ENCODE results near the gene CKS2.
"Not testable (repeated sequence)": the region's sequence is repeated elsewhere in the genome, so short reads cannot be mapped to it uniquely, and the experiment has no call there.

The CKS2 gene

DNA sequence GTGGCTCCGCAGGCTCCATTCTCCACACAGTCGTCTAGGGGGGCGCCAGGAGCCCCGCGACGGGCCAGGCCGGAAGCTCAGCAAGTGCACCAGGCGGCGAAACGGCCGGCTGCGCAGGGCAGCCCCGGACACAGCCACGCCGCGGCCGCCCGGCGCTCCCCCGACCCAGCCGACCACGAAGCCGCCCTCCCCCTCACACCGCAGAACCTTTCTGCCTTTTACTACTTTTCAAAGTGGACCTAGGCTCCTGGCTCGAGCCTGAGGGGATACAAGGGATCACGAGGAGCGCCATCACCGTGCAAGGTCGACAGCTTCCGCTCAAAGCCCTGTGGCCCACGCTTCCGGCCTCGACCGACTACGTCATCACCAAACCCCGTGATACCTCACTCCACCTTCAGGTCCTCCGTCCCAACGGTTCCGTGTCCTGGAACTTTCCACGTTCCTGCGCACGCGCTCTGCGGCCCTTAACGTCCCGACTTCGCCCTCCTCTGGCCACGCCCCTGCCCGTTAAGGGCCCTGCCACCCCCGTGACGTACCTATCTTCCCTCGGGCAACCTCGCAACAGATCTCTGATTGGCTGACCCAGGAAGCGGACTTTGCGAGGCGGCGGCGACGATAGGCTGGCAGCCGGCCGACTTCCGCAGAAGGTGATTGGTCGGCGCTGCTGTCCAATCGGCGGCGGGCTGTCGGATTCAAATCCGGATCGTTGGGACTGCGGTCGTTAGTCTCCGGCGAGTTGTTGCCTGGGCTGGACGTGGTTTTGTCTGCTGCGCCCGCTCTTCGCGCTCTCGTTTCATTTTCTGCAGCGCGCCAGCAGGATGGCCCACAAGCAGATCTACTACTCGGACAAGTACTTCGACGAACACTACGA lies at the start of gene CKS2:
Gene CKS2, plus strand, starts transcription at position 721 of the 871 bp plus-strand sequence. Its CDS starts 98 bp downstream, at position 819.
- DNase-seq: peak; percentile 100

DNA sequence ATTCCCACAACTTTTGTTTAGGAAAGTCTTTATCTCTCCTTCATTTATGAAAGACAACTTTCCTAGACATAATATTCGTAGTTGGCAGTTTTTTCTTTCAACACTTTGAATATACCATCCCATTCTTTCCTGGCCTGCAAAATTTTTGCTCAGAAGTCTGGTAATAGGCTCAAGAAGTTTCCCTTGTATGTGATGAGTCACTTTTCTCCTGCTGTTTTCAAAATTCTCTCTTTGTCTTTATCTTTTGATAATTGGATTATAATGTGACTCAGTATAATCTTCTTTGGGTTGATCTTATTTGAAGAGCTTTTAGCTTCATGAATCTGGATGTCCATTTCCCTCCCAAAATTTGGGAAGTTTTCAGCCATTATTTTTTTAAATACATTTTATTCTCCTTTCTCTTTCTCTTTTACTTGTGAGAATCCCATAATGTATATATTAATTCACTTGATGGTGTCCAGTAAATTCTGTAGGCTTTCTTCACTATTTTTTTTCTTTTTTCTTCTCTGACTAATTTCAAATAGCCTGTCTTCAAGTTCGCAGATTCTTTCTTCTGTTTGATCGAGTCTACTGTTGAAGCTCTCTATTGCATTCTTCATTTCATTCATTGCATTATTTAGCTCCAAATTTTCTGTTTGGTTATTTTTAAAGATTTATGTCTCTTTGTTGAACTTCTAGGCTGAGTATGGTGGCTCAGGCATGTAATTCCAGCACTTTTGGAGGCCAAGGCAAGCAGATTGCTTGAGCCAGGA lies 37.3 kb upstream of the CKS2 start:
- DNase-seq: no peak

DNA sequence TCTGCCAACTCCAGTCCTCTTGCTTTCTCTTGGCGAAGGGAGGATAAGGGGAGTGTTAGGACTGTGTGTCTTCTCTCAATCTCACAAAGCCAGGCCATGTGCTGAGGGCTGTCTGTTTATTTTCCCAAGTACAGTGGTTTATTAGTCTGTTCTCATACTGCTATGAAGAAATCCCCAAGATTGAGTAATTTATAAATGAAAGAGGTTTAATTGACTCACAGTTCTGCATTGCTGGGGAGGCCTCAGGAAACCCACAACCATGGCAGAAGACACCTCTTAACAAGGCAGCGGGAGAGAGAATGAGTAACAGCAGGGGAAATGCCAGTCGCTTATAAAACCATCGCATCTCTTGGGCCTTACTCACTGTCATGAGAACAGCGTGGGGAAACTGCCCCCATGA lies 36.2 kb upstream of the CKS2 start:
- DNase-seq: no peak

DNA sequence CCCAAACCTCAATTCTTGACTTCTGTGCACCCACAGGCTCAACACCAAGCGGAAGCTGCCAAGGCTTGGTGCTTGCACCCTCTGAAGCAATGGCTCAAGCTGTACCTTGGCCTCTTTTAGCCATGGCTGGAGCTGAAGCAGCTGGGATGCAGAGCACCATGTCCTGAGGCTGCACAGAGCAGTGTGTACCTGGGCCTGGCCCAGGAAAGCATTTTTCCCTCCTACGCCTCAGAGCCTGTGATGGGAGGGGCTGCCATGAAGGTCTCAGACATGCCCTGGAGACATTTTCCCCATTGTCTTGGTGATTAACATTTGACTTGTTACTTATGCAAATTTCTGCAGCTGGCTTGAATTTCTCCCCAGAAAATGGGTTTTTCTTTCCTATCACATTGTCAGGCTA lies 35.0 kb upstream of the CKS2 start:
- DNase-seq: not testable (repeated sequence)

DNA sequence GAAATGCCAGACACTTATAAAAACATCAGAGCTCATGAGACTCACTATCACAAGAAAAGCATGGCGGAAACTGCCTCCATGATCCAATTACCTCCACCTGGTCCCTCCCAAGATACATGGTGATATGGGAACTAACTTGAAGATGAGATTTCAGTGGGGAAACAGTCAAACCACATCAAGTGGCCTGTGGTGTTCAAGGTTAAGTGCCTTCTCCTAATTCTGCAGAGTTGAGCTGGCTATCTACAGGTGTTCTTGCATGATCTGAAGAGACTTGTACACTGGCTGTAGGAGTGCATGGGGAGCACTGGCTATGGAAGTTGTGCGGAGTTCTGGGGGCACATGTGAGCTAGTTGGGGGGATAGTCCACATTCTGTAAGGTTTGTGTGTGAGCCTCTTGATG lies 34.0 kb upstream of the CKS2 start:
- DNase-seq: no peak

DNA sequence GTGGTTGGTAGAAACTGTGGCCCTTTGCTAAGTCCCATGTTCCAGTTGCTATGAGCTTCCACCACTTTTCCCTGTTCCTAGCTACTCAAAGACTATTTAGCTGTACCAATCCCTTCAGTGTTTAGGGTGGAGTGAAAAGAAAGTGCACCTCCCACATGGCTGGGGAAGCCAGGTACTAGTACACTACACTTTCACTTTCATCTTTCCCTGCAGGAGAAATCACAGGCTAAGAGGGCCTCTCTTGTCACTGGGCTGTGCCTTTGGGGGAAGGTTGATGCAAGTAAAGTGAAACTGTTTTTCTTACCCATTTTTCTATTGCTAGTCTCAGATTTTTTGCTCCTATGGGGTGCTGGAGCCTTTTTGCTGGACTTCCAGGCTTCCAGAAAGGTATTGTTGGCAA lies 33.5 kb upstream of the CKS2 start:
- DNase-seq: no peak

DNA sequence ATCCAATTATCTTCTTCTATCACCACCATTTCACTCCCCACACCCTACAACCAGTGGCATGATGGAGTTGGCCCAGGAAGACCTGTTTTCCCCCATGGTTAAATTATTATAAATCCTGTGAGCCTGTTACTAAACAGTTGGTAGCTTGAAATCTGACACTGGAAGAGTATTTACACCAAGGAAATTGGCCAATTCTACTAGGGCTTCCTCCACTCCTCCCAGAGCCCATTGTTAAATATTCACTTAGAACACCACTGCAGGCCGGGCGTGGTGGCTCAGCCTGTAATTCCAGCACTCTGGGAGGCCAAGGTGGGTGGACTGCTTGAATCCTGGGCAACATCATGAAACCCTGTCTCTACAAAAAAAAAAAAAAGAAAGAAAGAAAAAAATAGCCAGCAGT lies 32.4 kb upstream of the CKS2 start:
- DNase-seq: no peak

DNA sequence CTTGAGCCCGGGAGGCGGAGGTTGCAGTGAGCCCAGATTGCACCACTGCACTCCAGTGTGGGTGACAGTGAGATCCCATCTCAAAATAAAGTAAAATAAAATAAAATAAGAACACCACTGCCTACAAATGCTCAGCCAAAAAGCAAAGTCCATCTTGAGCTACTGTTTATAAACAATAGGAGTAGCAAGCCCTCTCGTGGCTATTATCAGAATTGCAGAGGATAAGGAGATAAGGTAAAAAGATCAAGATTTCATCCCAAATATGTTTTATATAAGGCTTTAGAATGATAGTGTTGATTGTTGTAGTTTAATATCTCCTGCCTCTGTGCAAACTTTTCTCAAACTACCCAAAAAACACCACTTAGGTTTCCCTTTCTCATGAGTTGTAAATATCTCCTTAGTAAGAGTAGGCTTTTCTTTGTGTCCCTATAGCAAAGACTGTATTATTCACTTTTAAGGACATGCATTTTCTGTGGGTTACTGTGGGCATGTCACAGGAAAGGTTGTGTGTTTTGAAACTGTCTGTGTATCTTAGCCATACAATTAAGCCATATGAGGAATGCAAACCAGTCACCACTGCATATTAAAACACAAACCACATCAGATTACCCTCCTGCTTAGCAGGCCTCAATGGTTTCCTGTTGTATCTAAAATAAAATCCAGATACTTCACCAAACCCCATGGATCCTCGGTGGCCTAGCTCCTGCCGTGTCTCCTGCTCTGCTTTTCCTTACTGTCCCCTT lies 31.8 kb upstream of the CKS2 start:
- DNase-seq: peak; percentile 22

DNA sequence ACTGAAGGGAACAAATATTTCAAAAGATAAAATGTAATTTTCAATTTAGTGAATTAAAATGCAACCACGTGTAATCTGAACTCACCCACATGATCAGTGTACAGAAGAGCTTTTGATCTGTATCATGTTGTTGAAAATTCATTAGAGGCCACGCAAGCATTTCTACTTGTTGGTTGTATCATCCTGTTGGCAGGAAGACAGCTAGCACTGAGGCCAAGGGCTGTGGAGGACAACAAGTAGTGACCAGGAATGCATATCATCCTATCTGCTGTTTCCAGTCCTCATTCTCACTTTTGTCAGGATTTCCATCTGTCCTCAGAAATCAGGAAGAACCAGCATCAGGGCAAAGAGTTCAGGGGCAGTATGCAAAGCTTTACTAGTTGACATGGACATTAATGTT lies 29.9 kb upstream of the CKS2 start:
- DNase-seq: no peak

DNA sequence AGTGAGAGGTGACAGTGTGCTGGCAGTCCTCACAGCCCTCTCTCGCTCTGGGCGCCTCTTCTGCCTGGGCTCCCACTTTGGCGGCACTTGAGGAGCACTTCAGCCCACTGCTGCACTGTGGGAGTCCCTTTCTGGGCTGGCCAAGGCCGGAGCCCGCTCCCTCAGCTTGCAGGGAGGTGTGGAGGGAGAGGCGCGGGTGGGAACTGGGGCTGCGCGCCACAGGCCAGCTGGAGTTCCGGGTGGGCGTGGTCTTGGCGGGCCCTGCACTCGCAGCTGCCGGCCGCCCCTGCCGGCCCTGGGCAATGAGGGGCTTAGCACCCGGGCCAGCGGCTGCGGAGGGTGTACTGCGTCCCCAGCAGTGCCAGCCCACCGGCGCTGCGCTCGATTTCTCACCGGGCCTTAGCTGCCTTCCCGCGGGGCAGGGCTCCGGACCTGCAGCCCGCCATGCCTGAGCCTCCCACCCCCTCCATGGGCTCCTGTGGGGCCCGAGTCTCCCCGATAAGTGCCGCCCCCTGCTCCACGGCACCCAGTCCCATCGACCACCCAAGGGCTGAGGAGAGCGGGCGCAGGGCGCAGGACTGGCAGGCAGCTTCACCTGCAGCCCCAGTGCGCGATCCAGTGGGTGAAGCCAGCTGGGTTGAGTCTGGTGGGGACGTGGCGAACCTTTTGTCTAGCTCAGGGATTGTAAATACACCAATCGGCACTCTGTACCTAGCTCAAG lies 28.6 kb upstream of the CKS2 start:
- DNase-seq: not testable (repeated sequence)

DNA sequence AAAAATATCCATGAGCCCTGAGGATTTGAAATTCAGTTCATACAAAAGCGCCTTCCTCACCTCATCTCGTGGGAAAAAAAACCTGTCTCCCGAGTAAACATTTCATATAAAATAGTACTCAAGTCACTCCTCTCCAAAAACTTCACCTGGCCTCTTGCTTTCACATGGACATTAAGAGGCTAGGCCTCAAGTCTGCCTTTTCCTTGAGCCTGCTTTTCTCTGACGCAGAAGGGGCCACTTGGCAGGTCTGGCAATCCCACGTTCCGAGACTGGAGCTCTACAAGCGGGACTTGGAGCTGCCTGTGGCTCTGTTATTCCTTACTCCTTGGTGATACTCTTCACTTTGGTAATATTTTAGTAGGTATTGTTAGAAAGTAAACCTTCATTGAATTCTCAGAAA lies 26.9 kb upstream of the CKS2 start:
- no peak for DNase-seq

DNA sequence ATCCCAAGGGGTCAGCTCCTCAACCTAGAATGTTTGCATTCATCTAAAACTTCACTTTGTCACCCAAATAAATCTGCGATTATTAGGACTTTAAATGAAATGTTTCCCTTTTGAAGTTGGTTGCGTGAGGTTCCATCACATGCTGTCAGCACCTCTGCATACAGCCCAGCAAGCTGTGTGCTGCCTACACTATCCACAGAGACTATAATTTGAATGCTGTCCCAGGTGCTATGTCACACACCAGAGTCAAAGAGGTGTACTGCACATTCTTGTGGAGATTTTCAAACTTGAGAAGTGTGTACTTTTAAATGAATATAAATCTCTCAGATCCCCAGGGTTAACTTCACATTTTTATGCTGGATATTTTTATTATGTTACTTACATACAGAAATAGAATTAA lies 19.3 kb upstream of the CKS2 start:
- no peak for DNase-seq

DNA sequence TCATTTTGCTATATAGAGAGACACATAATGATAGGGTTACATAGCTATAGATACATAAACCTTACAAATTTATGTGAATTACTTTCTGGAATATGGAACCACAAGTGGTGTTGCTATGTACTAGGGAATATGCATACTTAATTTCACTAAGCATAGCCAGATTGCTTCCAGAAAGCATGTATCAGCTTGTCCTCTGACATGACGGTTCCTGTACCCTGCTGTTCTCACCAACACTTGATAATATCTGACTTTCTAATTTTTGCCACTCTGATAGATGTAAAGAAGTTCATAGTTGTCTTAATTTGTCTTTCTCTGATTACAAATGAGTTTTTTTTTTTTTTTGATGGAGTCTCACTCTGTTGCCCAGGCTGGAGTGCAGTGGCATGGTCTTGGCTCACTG lies 18.0 kb upstream of the CKS2 start:
- no peak for DNase-seq

DNA sequence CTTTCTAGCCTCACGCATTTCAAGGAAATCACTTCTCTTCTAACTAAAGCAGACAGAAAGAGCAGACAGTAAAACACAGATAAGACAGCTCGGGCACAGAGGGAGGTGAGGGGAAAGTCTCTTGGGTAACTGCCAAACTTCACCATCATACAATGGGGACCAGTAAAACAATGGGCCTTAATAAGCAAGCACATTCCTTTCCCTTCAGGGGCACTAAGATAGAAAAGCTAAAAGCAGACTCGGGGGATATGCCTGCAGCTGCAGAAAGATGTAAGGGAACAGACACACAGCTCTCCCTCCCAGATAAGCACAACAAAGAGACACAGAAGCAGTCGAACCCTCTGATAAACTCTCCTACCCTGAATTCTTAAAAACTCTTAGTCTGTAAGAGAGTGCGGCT lies 15.6 kb upstream of the CKS2 start:
- no peak for DNase-seq

DNA sequence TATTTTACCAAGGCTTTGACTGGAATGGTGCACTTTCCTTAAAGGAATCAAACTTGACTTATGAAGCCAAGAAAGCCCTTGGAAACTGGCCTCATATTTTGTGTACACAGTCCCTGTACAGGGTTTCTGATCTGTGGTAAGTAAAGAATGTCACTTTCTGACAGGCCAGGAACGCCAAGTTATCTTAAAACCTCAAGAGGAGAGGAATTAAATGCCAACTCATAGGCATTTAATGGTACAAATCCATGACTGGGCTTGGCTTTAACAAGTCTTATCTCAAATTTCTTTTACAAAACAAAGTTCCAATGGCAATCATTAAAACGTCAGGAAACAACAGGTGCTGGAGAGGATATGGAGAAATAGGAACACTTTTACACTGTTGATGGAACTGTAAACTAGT lies 9.0 kb upstream of the CKS2 start:
- not testable (repeated sequence) for DNase-seq

DNA sequence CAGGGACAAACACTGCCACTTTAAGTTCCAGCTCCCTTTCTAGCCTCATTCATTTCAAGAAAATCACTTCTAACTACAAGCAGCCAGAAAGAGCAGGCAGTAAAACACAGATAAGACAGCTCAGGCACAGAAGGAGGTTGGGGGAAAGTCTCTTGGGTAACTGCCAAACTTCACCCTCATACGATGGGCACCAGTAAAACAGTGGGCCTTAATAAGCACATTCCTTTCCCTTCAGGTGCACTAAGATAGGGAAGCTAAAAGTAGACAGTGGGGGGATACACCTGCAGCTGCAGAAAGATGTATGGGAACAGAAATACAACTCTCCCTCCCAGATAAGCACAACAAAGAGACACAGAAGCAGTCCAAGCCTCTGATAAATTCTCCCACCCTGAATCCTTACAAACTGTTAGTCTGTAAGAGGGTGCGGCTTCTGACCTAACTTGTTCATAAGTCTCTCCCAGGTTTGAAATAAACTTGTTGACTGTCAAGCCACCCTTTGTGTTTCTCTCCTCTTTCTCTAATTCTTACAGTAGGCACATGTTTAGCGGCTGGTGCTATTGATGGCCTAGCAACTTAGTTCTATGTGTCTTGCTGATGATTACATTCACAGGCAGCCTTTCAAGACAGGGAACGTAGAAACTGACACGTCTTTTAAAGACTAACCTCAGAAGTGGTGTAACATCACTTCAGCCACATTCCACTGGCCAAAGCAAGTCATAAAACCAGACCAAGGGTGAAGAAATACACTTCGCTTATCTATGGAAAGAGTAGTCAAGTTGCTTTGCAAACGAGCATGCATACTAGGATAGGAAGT lies 6.8 kb upstream of the CKS2 start:
- DNase-seq: no peak

DNA sequence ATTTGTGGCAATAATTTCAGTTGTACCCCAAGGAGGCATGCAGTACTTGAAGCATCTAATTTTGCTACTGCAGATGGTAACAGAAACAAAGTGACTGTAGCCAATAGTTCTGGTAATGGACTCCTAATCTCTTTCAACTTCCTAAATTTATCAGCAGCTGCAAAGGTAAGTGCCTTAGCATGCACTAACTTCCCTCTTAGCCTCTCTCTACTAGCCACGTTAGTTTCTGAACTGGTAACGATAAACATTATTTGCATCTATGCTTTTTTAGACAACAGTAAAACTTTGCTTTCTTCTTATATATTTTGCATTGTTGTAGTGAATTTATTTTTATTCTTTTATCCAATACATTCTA lies 6.2 kb upstream of the CKS2 start:
- no peak for DNase-seq

DNA sequence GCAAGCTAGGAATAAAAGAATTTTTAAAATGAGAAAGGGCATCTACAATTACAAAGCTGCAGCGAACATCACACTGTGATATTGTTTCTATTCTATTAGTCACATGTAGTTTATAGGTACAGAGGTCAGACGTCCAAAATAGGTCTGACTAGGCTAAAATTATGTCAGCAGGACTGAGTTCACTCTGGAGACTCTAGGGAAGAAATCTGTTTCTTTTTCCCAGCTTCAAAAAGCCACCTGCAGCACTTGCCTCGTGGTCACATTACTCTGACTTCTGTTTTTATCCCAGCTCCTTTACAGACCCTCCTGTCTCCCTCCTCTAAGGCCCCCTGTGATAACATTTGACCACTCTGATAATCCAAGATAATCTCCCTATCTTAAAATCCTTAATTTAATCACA lies 5.1 kb upstream of the CKS2 start:
- DNase-seq: no peak

DNA sequence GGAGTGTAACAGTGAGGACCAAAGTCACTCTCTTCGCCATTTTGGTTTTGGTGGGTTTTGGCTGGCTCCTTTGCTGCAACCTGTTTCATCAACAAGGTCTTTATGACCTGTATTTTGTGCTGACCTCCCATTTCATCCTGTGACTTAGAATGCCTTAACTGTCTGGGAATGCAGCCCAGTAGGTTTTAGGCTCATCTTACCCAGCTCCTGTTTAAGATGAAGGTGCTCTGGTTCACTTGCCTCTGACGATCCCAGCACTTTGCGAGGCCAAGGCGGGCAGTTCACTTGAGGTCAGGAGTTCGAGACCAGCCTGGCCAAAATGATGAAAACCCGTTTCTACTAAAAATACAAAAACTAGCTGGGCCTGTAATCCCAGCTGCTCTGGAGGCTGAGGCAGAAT lies 1.8 kb upstream of the CKS2 start:
- DNase-seq: no peak

DNA sequence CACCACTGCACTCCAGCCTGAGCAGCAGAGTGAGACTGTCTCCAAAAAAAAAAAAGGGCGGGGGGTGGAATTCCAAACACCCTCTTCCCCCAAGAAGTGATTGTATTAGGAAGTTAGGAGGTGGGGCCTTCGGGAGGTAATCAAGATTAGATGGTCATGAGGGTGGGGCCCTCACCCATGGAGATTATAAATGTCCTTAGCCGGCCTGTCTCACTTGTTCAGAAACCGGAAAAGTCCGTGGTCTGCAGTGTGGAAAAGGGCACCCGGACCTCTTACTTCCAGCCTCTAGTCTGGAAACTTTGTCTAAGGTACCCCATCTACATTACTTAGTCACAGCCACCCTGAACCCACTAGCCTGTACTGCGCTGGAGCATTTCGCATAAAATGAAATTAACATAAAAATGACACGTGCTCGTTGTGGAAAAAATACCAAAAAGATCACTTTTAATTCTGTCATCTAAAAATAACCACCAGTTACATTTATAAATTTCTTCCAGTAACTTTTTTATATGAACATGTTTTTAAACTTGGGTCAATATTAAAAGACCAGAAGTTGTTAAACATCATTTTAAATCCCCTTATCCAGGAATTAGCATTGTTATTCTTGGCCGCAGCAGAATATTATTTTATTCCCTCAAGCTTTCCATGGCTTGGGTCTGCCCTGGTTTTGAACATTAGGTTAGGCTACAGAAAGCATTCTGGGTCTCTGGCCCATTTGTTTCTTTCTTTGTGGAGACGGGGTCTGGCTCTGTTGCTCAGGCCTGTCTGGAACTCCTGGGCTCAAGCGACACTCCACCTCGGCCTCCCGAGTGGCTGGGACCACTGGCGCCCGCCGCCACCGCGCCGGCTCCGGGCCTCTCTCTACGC lies 1.2 kb upstream of the CKS2 start:
- no peak for DNase-seq
